ENCODE measurements around the gene ETNPPL.

Gene ETNPPL

DNA sequence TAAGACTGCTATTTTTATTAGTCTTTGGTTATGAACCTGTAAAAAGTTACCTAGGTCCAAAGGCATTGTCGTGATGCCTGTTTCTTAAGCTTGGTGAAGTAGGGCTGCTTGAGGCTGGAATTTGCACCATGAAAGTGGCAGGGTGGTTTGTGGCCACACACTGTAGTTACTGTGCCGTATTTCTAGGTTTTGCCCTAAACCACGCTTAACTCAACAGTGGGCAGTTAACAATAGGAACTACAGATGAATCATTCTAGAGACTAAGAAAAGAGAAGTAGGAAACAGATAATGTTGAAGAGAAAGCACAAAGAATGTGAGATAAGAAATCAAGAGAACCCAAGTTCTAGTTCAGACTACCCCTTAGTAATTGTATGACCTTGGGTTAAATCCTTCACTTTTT lies 11.5 kb downstream of the ETNPPL start:
- no peak overlapping the region for H3K9ac ChIP-seq (ENCODE audit: low read length)
- TF ChIP-seq CTCF (IDR thresholded peaks at IDR 0.05; ENCODE audit: low read depth, low read length) (no peak), EZH2phosphoT487 (IDR thresholded peaks at IDR 0.05; ENCODE audit: low read depth) (no peak)
- H3K27me3 ChIP-seq (ENCODE audit: low read depth, low read length): no peaks in the 10 kb centered on the region
- no peaks in the 10 kb centered on the region for H3K79me2 ChIP-seq (ENCODE audit: low read length)
- H2AFZ ChIP-seq (ENCODE audit: low read depth, low read length): no peak overlapping the region
- no peak overlapping the region for H3K4me3 ChIP-seq (ENCODE audit: low read length)
- peaks cover 6% of the 10 kb centered on the region for H3K4me1 ChIP-seq (ENCODE audit: low read length)
- no peaks in the 10 kb centered on the region for H3K9me3 ChIP-seq (ENCODE audit: insufficient read depth, low read length)
- H3K4me2 ChIP-seq (ENCODE audit: low read length): no peak overlapping the region
- no peaks in the 10 kb centered on the region for H3K36me3 ChIP-seq (replicated peaks; ENCODE audit: low read depth, low read length)
- H3K27ac ChIP-seq (ENCODE audit: low read length): no peak overlapping the region
- H4K20me1 ChIP-seq (ENCODE audit: insufficient read depth, low read length): no peaks in the 10 kb centered on the region

DNA sequence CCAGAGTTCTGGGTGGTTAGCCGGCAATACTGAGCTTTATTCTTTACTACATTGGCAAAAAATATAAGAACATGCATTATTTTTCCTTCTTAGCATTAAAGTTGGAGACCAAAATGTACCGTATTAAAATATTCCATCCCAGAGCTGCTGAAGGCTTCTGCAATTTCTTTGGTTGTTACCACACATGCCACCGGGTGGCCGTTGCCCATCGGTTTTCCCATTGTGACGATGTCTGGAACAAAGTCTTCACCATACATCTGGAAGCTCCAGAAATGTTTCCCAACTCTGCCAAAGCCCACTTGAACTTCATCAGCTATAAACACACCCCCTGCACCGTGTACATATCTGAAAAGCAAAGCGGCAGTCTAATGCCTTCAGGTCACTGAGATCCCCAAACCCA lies 13.7 kb downstream of the ETNPPL start:
- H3K27me3 ChIP-seq (ENCODE audit: low read depth, low read length): no peaks in the 10 kb centered on the region
- no peak overlapping the region for H3K4me3 ChIP-seq (ENCODE audit: low read length)
- H4K20me1 ChIP-seq (ENCODE audit: insufficient read depth, low read length): no peaks in the 10 kb centered on the region
- H2AFZ ChIP-seq (ENCODE audit: low read depth, low read length): no peak overlapping the region
- H3K36me3 ChIP-seq (replicated peaks; ENCODE audit: low read depth, low read length): no peaks in the 10 kb centered on the region
- peaks cover 6% of the 10 kb centered on the region for H3K4me1 ChIP-seq (ENCODE audit: low read length)
- no peak overlapping the region for H3K4me2 ChIP-seq (ENCODE audit: low read length)
- no peaks in the 10 kb centered on the region for H3K79me2 ChIP-seq (ENCODE audit: low read length)
- no peak overlapping the region for H3K9ac ChIP-seq (ENCODE audit: low read length)
- TF ChIP-seq CTCF (IDR thresholded peaks at IDR 0.05; ENCODE audit: low read depth, low read length) (no peak), EZH2phosphoT487 (IDR thresholded peaks at IDR 0.05; ENCODE audit: low read depth) (no peak)
- H3K27ac ChIP-seq (ENCODE audit: low read length): no peak overlapping the region
- no peaks in the 10 kb centered on the region for H3K9me3 ChIP-seq (ENCODE audit: insufficient read depth, low read length)

DNA sequence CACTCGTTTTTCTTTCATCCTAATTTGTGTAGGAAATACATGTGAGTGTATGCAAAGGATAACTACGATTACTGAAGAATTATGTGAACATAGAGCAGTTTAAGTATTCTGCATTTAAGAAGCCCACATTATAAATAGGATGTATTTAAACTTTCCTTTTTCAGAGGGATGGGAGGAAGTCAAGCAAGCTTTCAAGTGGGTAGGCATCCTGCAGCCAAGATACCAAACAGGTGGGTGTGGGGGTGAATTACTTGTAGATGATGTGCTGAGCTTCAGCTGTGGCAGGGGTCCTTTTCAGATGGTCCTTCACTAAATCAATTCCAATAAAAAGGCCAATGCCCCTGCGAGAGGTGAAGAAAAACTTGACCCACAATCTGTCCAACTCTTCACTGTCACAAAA lies 16.3 kb downstream of the ETNPPL start:
- H3K9me3 ChIP-seq (ENCODE audit: insufficient read depth, low read length): no peaks in the 10 kb centered on the region
- no peak overlapping the region for H3K9ac ChIP-seq (ENCODE audit: low read length)
- peaks cover 5% of the 10 kb centered on the region for H3K4me1 ChIP-seq (ENCODE audit: low read length)
- H3K4me3 ChIP-seq (ENCODE audit: low read length): no peak overlapping the region
- TF ChIP-seq CTCF (IDR thresholded peaks at IDR 0.05; ENCODE audit: low read depth, low read length): no peak
- no peak for TF ChIP-seq EZH2phosphoT487 (IDR thresholded peaks at IDR 0.05; ENCODE audit: low read depth)
- H3K4me2 ChIP-seq (ENCODE audit: low read length): no peak overlapping the region
- no peaks in the 10 kb centered on the region for H3K36me3 ChIP-seq (replicated peaks; ENCODE audit: low read depth, low read length)
- no peaks in the 10 kb centered on the region for H3K27me3 ChIP-seq (ENCODE audit: low read depth, low read length)
- no peak overlapping the region for H2AFZ ChIP-seq (ENCODE audit: low read depth, low read length)
- H3K79me2 ChIP-seq (ENCODE audit: low read length): no peaks in the 10 kb centered on the region
- H3K27ac ChIP-seq (ENCODE audit: low read length): no peak overlapping the region
- no peaks in the 10 kb centered on the region for H4K20me1 ChIP-seq (ENCODE audit: insufficient read depth, low read length)

GRCh38 chr4:108744307-108744706 lies 18.5 kb downstream of the ETNPPL start:
- Histone ChIP-seq H4K20me1 (ENCODE audit: insufficient read depth, low read length) (no peaks in the 10 kb centered on the region), H3K9ac (ENCODE audit: low read length) (no peak overlapping the region), H3K27ac (ENCODE audit: low read length) (no peak overlapping the region)

More at GRCh38 chr4:108744307-108744706, 18.5 kb downstream of the ETNPPL start:
- H3K79me2 ChIP-seq (ENCODE audit: low read length): no peaks in the 10 kb centered on the region
- H3K27me3 ChIP-seq (ENCODE audit: low read depth, low read length): no peaks in the 10 kb centered on the region
- TF ChIP-seq CTCF (IDR thresholded peaks at IDR 0.05; ENCODE audit: low read depth, low read length): no peak
- TF ChIP-seq EZH2phosphoT487 (IDR thresholded peaks at IDR 0.05; ENCODE audit: low read depth): no peak
- no peak overlapping the region for H3K4me3 ChIP-seq (ENCODE audit: low read length)
- H3K4me2 ChIP-seq (ENCODE audit: low read length): no peak overlapping the region
- H3K36me3 ChIP-seq (replicated peaks; ENCODE audit: low read depth, low read length): no peaks in the 10 kb centered on the region
- H3K4me1 ChIP-seq (ENCODE audit: low read length): no peaks in the 10 kb centered on the region
- H2AFZ ChIP-seq (ENCODE audit: low read depth, low read length): no peak overlapping the region
- no peaks in the 10 kb centered on the region for H3K9me3 ChIP-seq (ENCODE audit: insufficient read depth, low read length)

Data from OCI-LY3 (cell line).